Keratinocyte (primary cell): ENCODE measurements around the gene JPH2. TPM values are rescaled to one million over a fixed set of nuclear protein-coding genes. Genes with fewer than 3 reads are reported as not detected.

Experiments
- DNase-seq: peaks from one replicate; pipeline ENCODE4 v3.0.0-alpha.2; 2011; ENCODE audit warnings: low read depth, missing footprints, low spot score
- FAIRE-seq: peaks from 2 replicates; lab custom pipeline; 2011; peaks lifted over from hg19 to GRCh38; lab: Jason Lieb, UNC
- H2AFZ ChIP-seq: 2 replicates; pipeline ENCODE4 v1.6.0; 2012; ENCODE audit warnings: low read length, control low read depth, inconsistent platforms; ENCODE audit not compliant: control insufficient read depth
- H3K27ac ChIP-seq: 2 replicates; pipeline ENCODE4 v1.5.1; 2011; ENCODE audit warnings: low read length; ENCODE audit not compliant: control insufficient read depth, insufficient read depth
- H3K27me3 ChIP-seq: 3 replicates; pipeline ENCODE4 v1.6.0; 2011; ENCODE audit warnings: low read length; ENCODE audit not compliant: control insufficient read depth, insufficient read depth; ENCODE audit errors: extremely low read depth
- H3K36me3 ChIP-seq, 2 experiments: 2 replicates in 1 of 2; 3 replicates in 1 of 2; pipeline ENCODE4 v1.5.1; 2011; ENCODE audit warnings: low read length in 2 of 2, mild to moderate bottlenecking in 1 of 2; ENCODE audit not compliant: control insufficient read depth in 2 of 2, insufficient read depth in 2 of 2; ENCODE audit errors: extremely low read depth in 1 of 2
- H3K4me1 ChIP-seq: 3 replicates; pipeline ENCODE4 v1.5.1; 2011; ENCODE audit warnings: low read length; ENCODE audit not compliant: control insufficient read depth, insufficient read depth; ENCODE audit errors: extremely low read depth
- H3K4me2 ChIP-seq: 3 replicates; pipeline ENCODE4 v1.6.0; 2011; ENCODE audit warnings: low read depth, low read length; ENCODE audit not compliant: control insufficient read depth, insufficient read depth; ENCODE audit errors: extremely low read depth
- H3K4me3 ChIP-seq, 3 experiments: fragments of 200-600 bp in 1 of 3; sonication (generic) in 1 of 3; 2 replicates in 2 of 3; 3 replicates in 1 of 3; pipeline ENCODE4 v1.5.1; 2011 to 2016; ENCODE audit warnings: low read length in 3 of 3, mild to moderate bottlenecking in 3 of 3, control low read depth in 2 of 3, inconsistent platforms in 1 of 3, low read depth in 1 of 3, mixed read lengths in 1 of 3, mixed run types in 1 of 3, moderate library complexity in 1 of 3; ENCODE audit not compliant: control insufficient read depth in 2 of 3, insufficient read depth in 2 of 3; ENCODE audit errors: extremely low read depth in 1 of 3
- H3K79me2 ChIP-seq: 2 replicates; pipeline ENCODE4 v1.6.0; 2012; ENCODE audit warnings: low read length; ENCODE audit not compliant: control insufficient read depth, insufficient read depth
- H3K9ac ChIP-seq: 3 replicates; pipeline ENCODE4 v1.6.0; 2011; ENCODE audit warnings: low read length; ENCODE audit not compliant: control insufficient read depth, insufficient read depth; ENCODE audit errors: extremely low read depth
- H3K9me1 ChIP-seq: 3 replicates; pipeline ENCODE4 v1.6.0; 2011; ENCODE audit warnings: low read length; ENCODE audit not compliant: control insufficient read depth, insufficient read depth; ENCODE audit errors: extremely low read depth
- H3K9me3 ChIP-seq: 2 replicates; pipeline ENCODE4 v1.5.1; 2012; ENCODE audit warnings: low read depth, low read length; ENCODE audit not compliant: control insufficient read depth
- H4K20me1 ChIP-seq: 3 replicates; pipeline ENCODE4 v1.6.0; 2011; ENCODE audit warnings: low read length; ENCODE audit not compliant: control insufficient read depth, insufficient read depth; ENCODE audit errors: extremely low read depth
- CTCF ChIP-seq, 3 experiments: IDR thresholded peaks in 1 of 3; conservative IDR thresholded peaks in 1 of 3; optimal IDR thresholded peaks in 1 of 3; 2 replicates in 2 of 3; 3 replicates in 1 of 3; pipeline versions ENCODE3 to v1.5.1; 2011; ENCODE audit warnings: low read length in 3 of 3, mild to moderate bottlenecking in 3 of 3, moderate library complexity in 2 of 3, control low read depth in 1 of 3, inconsistent platforms in 1 of 3; ENCODE audit not compliant: insufficient read depth in 2 of 3; ENCODE audit errors: extremely low read depth in 1 of 3
- EZH2 ChIP-seq: IDR thresholded peaks from one replicate; pipeline ENCODE4 v1.6.1; 2012; ENCODE audit warnings: inconsistent platforms, mild to moderate bottlenecking, low read length, moderate library complexity
- dilution Hi-C: fragments of 300-500 bp; cut with MboI; formaldehyde crosslinking; loops from one replicate; pipeline ENCODE4 v1.7.0; 2020; ENCODE audit warnings: low sequenced_read_pairs; ENCODE audit not compliant: extremely low pct_ligation_motif_present
- polyA plus RNA-seq, 5 experiments: library from polyadenylated mRNA; depleted of rRNA in 3 of 5; stranded (reverse) in 3 of 5; stranded (forward) in 1 of 5; unstranded in 1 of 5; fragments of >200 nt; gene quantifications; 1 replicate in 1 of 5; 2 replicates in 3 of 5; 3 replicates in 1 of 5; pipeline versions ENCODE4 v1.2.1 to v1.2.3, GENCODE V29; 2011 to 2012; ENCODE audit warnings: missing spikeins in 2 of 5, low read depth in 1 of 5, low replicate concordance in 1 of 5

Gene JPH2
- polyA plus RNA-seq, 1 donor (not counting 4 experiments of a cell fraction or from before 2014, with no cell fraction given): 2.5 TPM

- H3K4me3 ChIP-seq: no peak overlapping the region
- H3K4me1 ChIP-seq: peaks cover 6% of the 10 kb centered on the region
These were observed 73.9 kb downstream of the JPH2 start for GRCh38 chr20:44112889-44113617.

DNA sequence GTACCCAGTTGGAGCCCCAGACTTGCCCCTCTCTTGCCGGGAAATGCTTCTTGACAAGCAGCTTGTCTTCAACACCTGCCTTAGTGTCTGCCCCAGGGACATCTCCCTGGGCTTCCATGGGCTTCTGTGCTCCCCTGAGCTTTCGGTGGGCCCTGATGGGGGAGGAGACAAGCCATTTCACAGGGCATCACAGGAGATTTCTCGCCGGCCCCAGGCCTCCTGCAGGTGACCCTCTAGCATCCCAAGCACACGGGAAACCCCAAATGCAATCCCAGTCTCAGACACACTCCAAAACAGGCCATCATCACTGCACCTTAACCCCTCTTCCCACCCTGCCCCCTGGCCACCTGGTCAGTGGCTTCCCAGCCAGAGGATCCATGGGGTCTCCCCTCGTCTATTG is 74.5 kb downstream of the JPH2 start:
- no peaks in the 10 kb centered on the region for H3K36me3 ChIP-seq
- H3K4me1 ChIP-seq: peaks cover 6% of the 10 kb centered on the region
- no peak overlapping the region for H3K4me3 ChIP-seq
- TF ChIP-seq EZH2 (no peak), CTCF (optimal IDR thresholded peaks at IDR 0.05 in 1 of 3, IDR thresholded peaks at IDR 0.05 in 1 of 3, conservative IDR thresholded peaks at IDR 0.05 in 1 of 3; ENCODE audit: extremely low read depth in 1 of 3, insufficient read depth in 2 of 3, low read length in 3 of 3) (no peak)
- no peak overlapping the region for H3K27ac ChIP-seq
- no peaks in the 10 kb centered on the region for H3K27me3 ChIP-seq
- FAIRE-seq (no peak), DNase-seq (no peak)
- dilution Hi-C loops: no loop called here
- H2AFZ ChIP-seq: no peak overlapping the region
- no peaks in the 10 kb centered on the region for H4K20me1 ChIP-seq
- H3K9ac ChIP-seq: no peak overlapping the region
- H3K4me2 ChIP-seq: no peak overlapping the region
- no peaks in the 10 kb centered on the region for H3K79me2 ChIP-seq
- no peaks in the 10 kb centered on the region for H3K9me1 ChIP-seq
- peaks cover 5% of the 10 kb centered on the region for H3K9me3 ChIP-seq

More at GRCh38 chr20:44112889-44113617, 73.9 kb downstream of the JPH2 start:
- Histone ChIP-seq H3K36me3 (no peaks in the 10 kb centered on the region), H3K79me2 (no peaks in the 10 kb centered on the region), H3K4me2 (no peak overlapping the region), H3K27ac (no peak overlapping the region), H3K9me1 (no peaks in the 10 kb centered on the region), H2AFZ (no peak overlapping the region), H4K20me1 (no peaks in the 10 kb centered on the region), H3K9me3 (peaks cover 2% of the 10 kb centered on the region), H3K27me3 (no peaks in the 10 kb centered on the region), H3K9ac (no peak overlapping the region)
- DNase-seq (no peak), FAIRE-seq (no peak)
- TF ChIP-seq CTCF (optimal IDR thresholded peaks at IDR 0.05 in 1 of 3, IDR thresholded peaks at IDR 0.05 in 1 of 3, conservative IDR thresholded peaks at IDR 0.05 in 1 of 3; ENCODE audit: extremely low read depth in 1 of 3, insufficient read depth in 2 of 3, low read length in 3 of 3) (no peak), EZH2 (no peak)
- dilution Hi-C loops: no loop called here
